MM.1S (cell line): ENCODE results near the gene PARD3.

Experiments
- DNase-seq: peaks from one replicate; pipeline ENCODE4 v3.0.0-alpha.2; 2015
- H2AFZ ChIP-seq: fragments of 300-600 bp; sonication (generic); 2 replicates; pipeline ENCODE4 v1.6.0; 2016; ENCODE audit warnings: antibody characterized with exemption, low read length
- H3F3A ChIP-seq: fragments of 300-600 bp; sonication (generic); 2 replicates; pipeline ENCODE4 v1.6.1; 2016; ENCODE audit warnings: mild to moderate bottlenecking, antibody characterized with exemption, low read length, moderate library complexity, mixed read lengths; ENCODE audit not compliant: insufficient read depth
- H3K27ac ChIP-seq: fragments of 300-600 bp; sonication (generic); 2 replicates; pipeline ENCODE4 v1.5.1; 2016; ENCODE audit warnings: mild to moderate bottlenecking, low read length
- H3K27me3 ChIP-seq: fragments of 300-600 bp; sonication (generic); replicated peaks from 2 replicates; pipeline ENCODE4 v1.6.0; 2016; ENCODE audit warnings: low read length; ENCODE audit not compliant: insufficient read depth
- H3K36me3 ChIP-seq: fragments of 300-600 bp; sonication (generic); replicated peaks from 2 replicates; pipeline ENCODE4 v1.6.1; 2016; ENCODE audit warnings: mild to moderate bottlenecking, low read length, mixed read lengths; ENCODE audit not compliant: insufficient read depth
- H3K4me1 ChIP-seq: fragments of 300-600 bp; sonication (generic); 2 replicates; pipeline ENCODE4 v1.6.1; 2016; ENCODE audit warnings: low read length, mixed read lengths
- H3K4me2 ChIP-seq: fragments of 300-600 bp; sonication (generic); 2 replicates; pipeline ENCODE4 v1.6.0; 2016; ENCODE audit warnings: low read depth, low read length
- H3K4me3 ChIP-seq: fragments of 300-600 bp; sonication (generic); 2 replicates; pipeline ENCODE4 v1.5.1; 2016; ENCODE audit warnings: low read length, mixed read lengths
- H3K79me2 ChIP-seq: fragments of 300-600 bp; sonication (generic); 2 replicates; pipeline ENCODE4 v1.6.1; 2016; ENCODE audit warnings: mixed run types, low read length, mixed read lengths
- H3K9ac ChIP-seq: fragments of 300-600 bp; sonication (generic); 2 replicates; pipeline ENCODE4 v1.6.1; 2016; ENCODE audit warnings: low read length, mixed read lengths
- H3K9me2 ChIP-seq: fragments of 300-600 bp; sonication (generic); replicated peaks from 2 replicates; pipeline ENCODE4 v1.6.1; 2016; ENCODE audit warnings: mild to moderate bottlenecking, low read length, mixed read lengths; ENCODE audit not compliant: insufficient read depth
- H3K9me3 ChIP-seq: fragments of 300-600 bp; sonication (generic); replicated peaks from 2 replicates; pipeline ENCODE4 v1.6.1; 2016; ENCODE audit warnings: mild to moderate bottlenecking, low read length, mixed read lengths; ENCODE audit not compliant: insufficient read depth
- H4K20me1 ChIP-seq: fragments of 300-600 bp; sonication (generic); 2 replicates; pipeline ENCODE4 v1.6.1; 2016; ENCODE audit warnings: mild to moderate bottlenecking, low read length, moderate library complexity, mixed read lengths; ENCODE audit not compliant: insufficient read depth
- EZH2 ChIP-seq: fragments of 300-600 bp; sonication (generic); optimal IDR thresholded peaks from 2 replicates; pipeline ENCODE3; 2017; ENCODE audit warnings: low read depth, mild to moderate bottlenecking, antibody characterized with exemption, low read length, mixed read lengths
- EZH2phosphoT487 ChIP-seq: fragments of 300-600 bp; sonication (generic); IDR thresholded peaks from 2 replicates; pipeline ENCODE4 v1.6.1; 2018; ENCODE audit warnings: antibody characterized with exemption, low read length
- TF ChIP-seq, protein P1 (sequence below): fragments of 300-600 bp; sonication (generic); IDR thresholded peaks from 2 replicates; pipeline ENCODE4 v1.5.1; 2016; ENCODE audit warnings: antibody characterized with exemption, low read length, mixed read lengths

Gene PARD3

DNA sequence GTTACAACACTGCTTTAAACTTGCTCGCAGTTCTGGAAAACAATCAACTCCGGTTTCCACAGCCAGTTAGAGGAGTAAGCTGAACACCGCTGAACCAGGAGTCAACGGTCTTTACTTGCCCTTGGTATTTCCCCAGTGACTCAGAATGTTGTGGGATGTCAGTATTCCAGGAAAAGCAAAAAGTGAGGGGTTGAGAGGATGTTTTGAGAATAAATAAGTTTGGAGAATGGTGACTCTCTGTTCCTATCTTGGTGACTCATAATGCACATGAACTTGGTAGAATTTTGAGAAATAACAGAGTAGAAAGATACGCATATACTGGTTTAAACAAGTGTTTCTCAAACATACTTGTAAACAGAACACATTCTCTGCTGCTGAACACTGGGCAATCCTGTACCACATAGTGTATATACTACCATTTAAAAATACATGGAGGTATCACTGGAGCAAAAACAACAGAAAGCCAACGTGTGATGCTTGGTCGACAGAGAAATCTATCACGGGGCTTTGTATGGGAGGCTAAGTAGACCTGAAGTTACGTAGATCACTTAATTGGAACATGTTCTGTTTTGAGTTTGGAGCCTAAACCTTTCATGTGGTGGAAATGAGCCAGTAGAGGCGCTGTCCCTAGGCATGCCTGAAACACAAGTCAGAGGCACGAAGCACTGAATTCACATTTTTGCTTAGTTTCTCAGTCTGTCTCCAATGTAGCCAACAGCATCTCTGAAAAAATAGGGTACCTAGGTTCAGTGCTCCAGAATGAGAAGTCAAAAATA lies 534.3 kb downstream of the PARD3 start:
- no peak overlapping the region for H3K4me3 ChIP-seq
- H3K4me1 ChIP-seq = peaks cover 7% of the 10 kb centered on the region; the same call in 1 of the 2 replicates
- H3K9me3 ChIP-seq = no peaks in the 10 kb centered on the region
- H3K27me3 ChIP-seq = no peaks in the 10 kb centered on the region
- no peaks in the 10 kb centered on the region for H3K79me2 ChIP-seq
- no peak overlapping the region for H3K27ac ChIP-seq
- no peaks in the 10 kb centered on the region for H3K9me2 ChIP-seq
- no peak for TF ChIP-seq EZH2
- no peak for TF ChIP-seq EZH2phosphoT487
- TF ChIP-seq, protein P1, sequence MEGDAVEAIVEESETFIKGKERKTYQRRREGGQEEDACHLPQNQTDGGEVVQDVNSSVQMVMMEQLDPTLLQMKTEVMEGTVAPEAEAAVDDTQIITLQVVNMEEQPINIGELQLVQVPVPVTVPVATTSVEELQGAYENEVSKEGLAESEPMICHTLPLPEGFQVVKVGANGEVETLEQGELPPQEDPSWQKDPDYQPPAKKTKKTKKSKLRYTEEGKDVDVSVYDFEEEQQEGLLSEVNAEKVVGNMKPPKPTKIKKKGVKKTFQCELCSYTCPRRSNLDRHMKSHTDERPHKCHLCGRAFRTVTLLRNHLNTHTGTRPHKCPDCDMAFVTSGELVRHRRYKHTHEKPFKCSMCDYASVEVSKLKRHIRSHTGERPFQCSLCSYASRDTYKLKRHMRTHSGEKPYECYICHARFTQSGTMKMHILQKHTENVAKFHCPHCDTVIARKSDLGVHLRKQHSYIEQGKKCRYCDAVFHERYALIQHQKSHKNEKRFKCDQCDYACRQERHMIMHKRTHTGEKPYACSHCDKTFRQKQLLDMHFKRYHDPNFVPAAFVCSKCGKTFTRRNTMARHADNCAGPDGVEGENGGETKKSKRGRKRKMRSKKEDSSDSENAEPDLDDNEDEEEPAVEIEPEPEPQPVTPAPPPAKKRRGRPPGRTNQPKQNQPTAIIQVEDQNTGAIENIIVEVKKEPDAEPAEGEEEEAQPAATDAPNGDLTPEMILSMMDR = no peak
- no peak overlapping the region for H3K9ac ChIP-seq
- H4K20me1 ChIP-seq = no peaks in the 10 kb centered on the region
- no peaks in the 10 kb centered on the region for H3F3A ChIP-seq
- H3K36me3 ChIP-seq = no peaks in the 10 kb centered on the region
- DNase-seq = no peak
- no peak overlapping the region for H2AFZ ChIP-seq
- H3K4me2 ChIP-seq = no peak overlapping the region

DNA sequence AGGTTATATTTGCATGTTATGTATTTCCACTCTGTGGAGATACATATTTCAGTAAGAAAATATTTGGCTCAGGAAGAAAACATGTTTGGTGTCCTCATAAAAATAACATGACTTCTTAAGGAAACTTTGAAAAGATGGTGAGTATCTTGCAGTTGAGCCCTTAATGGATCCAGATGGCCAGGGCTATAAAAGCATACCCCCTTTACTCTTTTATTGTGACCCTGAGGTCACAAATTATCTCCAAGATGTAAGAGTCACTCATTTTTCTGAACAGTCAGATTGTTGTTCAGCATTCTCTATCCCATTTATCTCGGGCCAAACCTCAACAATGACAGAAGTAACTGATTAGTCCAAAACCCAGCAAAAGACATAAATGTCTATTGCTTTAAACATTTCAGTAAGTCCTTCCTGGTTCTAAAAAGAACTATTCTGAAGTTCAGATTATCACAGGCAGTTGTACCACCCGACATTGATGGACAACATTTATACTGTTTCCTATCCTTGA lies 539.4 kb downstream of the PARD3 start:
- H3K9me2 ChIP-seq = no peaks in the 10 kb centered on the region
- H3K9ac ChIP-seq = no peak overlapping the region
- no peaks in the 10 kb centered on the region for H3K4me1 ChIP-seq
- H3K4me2 ChIP-seq = no peak overlapping the region
- H4K20me1 ChIP-seq = no peaks in the 10 kb centered on the region
- no peaks in the 10 kb centered on the region for H3K79me2 ChIP-seq
- H3K36me3 ChIP-seq = no peaks in the 10 kb centered on the region
- H3K27me3 ChIP-seq = no peaks in the 10 kb centered on the region
- no peak overlapping the region for H2AFZ ChIP-seq
- no peak overlapping the region for H3K27ac ChIP-seq
- H3K4me3 ChIP-seq = no peak overlapping the region
- no peak for DNase-seq
- no peaks in the 10 kb centered on the region for H3K9me3 ChIP-seq
- no peaks in the 10 kb centered on the region for H3F3A ChIP-seq
- TF ChIP-seq EZH2phosphoT487 (no peak), EZH2 (no peak)
- TF ChIP-seq, protein P1 = no peak

DNA sequence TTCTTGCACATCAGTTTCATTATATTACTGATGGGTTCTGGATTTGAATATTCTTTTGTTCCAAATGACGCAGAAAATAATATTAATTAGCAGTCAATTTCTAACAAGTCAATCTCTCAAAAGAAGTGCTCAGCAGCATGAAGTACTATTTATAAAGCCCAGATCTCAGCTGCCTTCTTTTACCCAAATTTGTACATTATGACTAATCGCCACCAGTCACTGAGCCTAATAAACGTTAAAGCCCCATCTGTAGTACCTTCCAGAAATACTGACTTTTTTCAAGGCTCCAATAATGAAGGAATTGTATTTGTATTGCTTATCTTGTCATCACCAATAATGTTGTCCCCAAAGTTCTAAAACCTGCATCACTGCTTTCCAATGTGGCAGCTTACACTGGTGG lies 540.2 kb downstream of the PARD3 start:
- Histone ChIP-seq H4K20me1 (no peaks in the 10 kb centered on the region), H3K4me2 (no peak overlapping the region), H3K9me2 (no peaks in the 10 kb centered on the region), H3K4me1 (no peaks in the 10 kb centered on the region), H3K27ac (no peak overlapping the region), H3F3A (no peaks in the 10 kb centered on the region), H3K9ac (no peak overlapping the region), H3K9me3 (no peaks in the 10 kb centered on the region), H3K36me3 (no peaks in the 10 kb centered on the region), H3K4me3 (no peak overlapping the region), H3K79me2 (no peaks in the 10 kb centered on the region), H3K27me3 (no peaks in the 10 kb centered on the region), H2AFZ (no peak overlapping the region)
- DNase-seq = no peak
- TF ChIP-seq EZH2phosphoT487 (no peak), EZH2 (no peak)
- TF ChIP-seq, protein P1 = no peak
